Measurements from ENCODE around the gene PDZD2. TPM values are rescaled to one million over a fixed set of nuclear protein-coding genes. Genes with fewer than 3 reads are reported as not detected.

The PDZD2 gene
- polyA plus RNA-seq, 1 donor from 2014 or later, result 3.1 TPM

- no peak overlapping the region for H3K4me2 ChIP-seq (ENCODE audit: low read length)
- H3K4me3 ChIP-seq (ENCODE audit: low read length), result no peak overlapping the region
- H3K36me3 ChIP-seq (ENCODE audit: insufficient read depth, low read length), result no peaks in the 10 kb centered on the region
- TF ChIP-seq EZH2 (IDR thresholded peaks at IDR 0.05; ENCODE audit: borderline replicate concordance, insufficient read depth, low read length, poor library complexity, severe bottlenecking), result no peak
- no peak for TF ChIP-seq RAD21 (conservative IDR thresholded peaks at IDR 0.05)
- TF ChIP-seq, protein P1, sequence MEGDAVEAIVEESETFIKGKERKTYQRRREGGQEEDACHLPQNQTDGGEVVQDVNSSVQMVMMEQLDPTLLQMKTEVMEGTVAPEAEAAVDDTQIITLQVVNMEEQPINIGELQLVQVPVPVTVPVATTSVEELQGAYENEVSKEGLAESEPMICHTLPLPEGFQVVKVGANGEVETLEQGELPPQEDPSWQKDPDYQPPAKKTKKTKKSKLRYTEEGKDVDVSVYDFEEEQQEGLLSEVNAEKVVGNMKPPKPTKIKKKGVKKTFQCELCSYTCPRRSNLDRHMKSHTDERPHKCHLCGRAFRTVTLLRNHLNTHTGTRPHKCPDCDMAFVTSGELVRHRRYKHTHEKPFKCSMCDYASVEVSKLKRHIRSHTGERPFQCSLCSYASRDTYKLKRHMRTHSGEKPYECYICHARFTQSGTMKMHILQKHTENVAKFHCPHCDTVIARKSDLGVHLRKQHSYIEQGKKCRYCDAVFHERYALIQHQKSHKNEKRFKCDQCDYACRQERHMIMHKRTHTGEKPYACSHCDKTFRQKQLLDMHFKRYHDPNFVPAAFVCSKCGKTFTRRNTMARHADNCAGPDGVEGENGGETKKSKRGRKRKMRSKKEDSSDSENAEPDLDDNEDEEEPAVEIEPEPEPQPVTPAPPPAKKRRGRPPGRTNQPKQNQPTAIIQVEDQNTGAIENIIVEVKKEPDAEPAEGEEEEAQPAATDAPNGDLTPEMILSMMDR (IDR thresholded peaks at IDR 0.05; ENCODE audit: poor library complexity, severe bottlenecking), result no peak
- TF ChIP-seq MXI1 (conservative IDR thresholded peaks at IDR 0.05; ENCODE audit: poor library complexity, severe bottlenecking), result no peak
- no peak for TF ChIP-seq REST (IDR thresholded peaks at IDR 0.05; ENCODE audit: borderline replicate concordance)
- TF ChIP-seq EP300 (conservative IDR thresholded peaks at IDR 0.05; ENCODE audit: poor library complexity, severe bottlenecking), result no peak
- no peak for TF ChIP-seq TAF1 (IDR thresholded peaks at IDR 0.05; ENCODE audit: low read depth)
- no peak for TF ChIP-seq SMC3 (conservative IDR thresholded peaks at IDR 0.05; ENCODE audit: poor library complexity)
- no peak for TF ChIP-seq POLR2AphosphoS5 (IDR thresholded peaks at IDR 0.05)
- no peak overlapping the region for H3K9ac ChIP-seq (ENCODE audit: low read length)
- no peaks in the 10 kb centered on the region for H3K9me3 ChIP-seq (ENCODE audit: low read length)
- no peaks in the 10 kb centered on the region for H3K27me3 ChIP-seq (ENCODE audit: insufficient read depth, low read depth, low read length)
- no peak overlapping the region for H3K27ac ChIP-seq (ENCODE audit: low read length)
- H3K79me2 ChIP-seq (replicated peaks; ENCODE audit: insufficient read depth, low read length), result no peaks in the 10 kb centered on the region
- H4K20me1 ChIP-seq (ENCODE audit: insufficient read depth), result no peaks in the 10 kb centered on the region
- no peaks in the 10 kb centered on the region for H3K9me2 ChIP-seq (ENCODE audit: insufficient read depth, low read length)
- no peak overlapping the region for H2AFZ ChIP-seq (ENCODE audit: low read depth, low read length)
- H3F3A ChIP-seq (ENCODE audit: insufficient read depth, low read length, poor library complexity, severe bottlenecking), result no peaks in the 10 kb centered on the region
These were observed 104.7 kb downstream of the PDZD2 start for GRCh38 chr5:31743678-31744077.

- Histone ChIP-seq H3K9me3 (ENCODE audit: low read length) (no peaks in the 10 kb centered on the region), H3K27ac (ENCODE audit: low read length) (no peak overlapping the region), H3K4me3 (ENCODE audit: low read length) (no peak overlapping the region), H3F3A (ENCODE audit: insufficient read depth, low read length, poor library complexity, severe bottlenecking) (peaks cover 2% of the 10 kb centered on the region), H3K4me2 (ENCODE audit: low read length) (no peak overlapping the region), H3K27me3 (ENCODE audit: insufficient read depth, low read depth, low read length) (no peaks in the 10 kb centered on the region), H3K9ac (ENCODE audit: low read length) (no peak overlapping the region), H3K9me2 (ENCODE audit: insufficient read depth, low read length) (no peaks in the 10 kb centered on the region), H2AFZ (ENCODE audit: low read depth, low read length) (no peak overlapping the region), H4K20me1 (ENCODE audit: insufficient read depth) (no peaks in the 10 kb centered on the region), H3K79me2 (replicated peaks; ENCODE audit: insufficient read depth, low read length) (no peaks in the 10 kb centered on the region), H3K36me3 (ENCODE audit: insufficient read depth, low read length) (no peaks in the 10 kb centered on the region)
- TF ChIP-seq EZH2 (IDR thresholded peaks at IDR 0.05; ENCODE audit: borderline replicate concordance, insufficient read depth, low read length, poor library complexity, severe bottlenecking), result no peak
- TF ChIP-seq SMC3 (conservative IDR thresholded peaks at IDR 0.05; ENCODE audit: poor library complexity), result no peak
- no peak for TF ChIP-seq MXI1 (conservative IDR thresholded peaks at IDR 0.05; ENCODE audit: poor library complexity, severe bottlenecking)
- TF ChIP-seq RAD21 (conservative IDR thresholded peaks at IDR 0.05), result no peak
- TF ChIP-seq, protein P1 (IDR thresholded peaks at IDR 0.05; ENCODE audit: poor library complexity, severe bottlenecking), result no peak
- TF ChIP-seq EP300 (conservative IDR thresholded peaks at IDR 0.05; ENCODE audit: poor library complexity, severe bottlenecking), result no peak
- no peak for TF ChIP-seq POLR2AphosphoS5 (IDR thresholded peaks at IDR 0.05)
- no peak for TF ChIP-seq TAF1 (IDR thresholded peaks at IDR 0.05; ENCODE audit: low read depth)
These were observed 109.7 kb downstream of the PDZD2 start for GRCh38 chr5:31748458-31749172.
